Glomerular visceral epithelial cell (primary cell): Measurements from ENCODE around the gene MIOS.
"Not testable (repeated sequence)": the region's sequence is repeated elsewhere in the genome, so short reads cannot be mapped to it uniquely, and the experiment has no call there.

Source experiments
- DNase-seq: peaks from one replicate; pipeline ENCODE4 v3.0.0-alpha.2; 2016; ENCODE audit errors: extremely low spot score

The MIOS gene

DNA sequence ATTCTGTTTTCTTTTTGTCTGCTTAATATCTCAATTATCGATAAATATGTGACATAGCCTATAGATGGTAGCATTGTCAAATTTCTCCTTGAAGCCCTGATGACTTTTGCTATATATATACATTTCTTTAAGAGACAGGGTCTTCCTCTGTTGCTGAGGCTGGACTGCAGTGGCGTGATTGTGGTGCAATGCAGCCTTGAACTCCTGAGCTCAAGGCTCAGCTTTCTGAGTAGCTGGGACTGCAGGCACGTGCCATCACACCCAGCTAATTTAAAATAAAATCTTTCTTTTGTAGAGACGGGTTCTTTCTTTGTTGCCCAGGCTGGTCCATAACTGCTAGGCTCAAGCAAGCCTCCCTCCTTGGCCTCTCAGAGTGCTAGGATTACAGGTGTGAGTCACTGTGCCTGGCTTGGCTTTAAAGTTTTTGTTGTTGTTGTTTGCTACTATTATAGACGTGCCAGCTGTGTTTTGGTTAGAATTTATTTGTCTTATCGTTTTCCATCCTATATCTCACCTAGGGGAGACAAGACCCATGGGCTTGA lies 80.9 kb downstream of the MIOS start:
- DNase-seq: no peak

DNA sequence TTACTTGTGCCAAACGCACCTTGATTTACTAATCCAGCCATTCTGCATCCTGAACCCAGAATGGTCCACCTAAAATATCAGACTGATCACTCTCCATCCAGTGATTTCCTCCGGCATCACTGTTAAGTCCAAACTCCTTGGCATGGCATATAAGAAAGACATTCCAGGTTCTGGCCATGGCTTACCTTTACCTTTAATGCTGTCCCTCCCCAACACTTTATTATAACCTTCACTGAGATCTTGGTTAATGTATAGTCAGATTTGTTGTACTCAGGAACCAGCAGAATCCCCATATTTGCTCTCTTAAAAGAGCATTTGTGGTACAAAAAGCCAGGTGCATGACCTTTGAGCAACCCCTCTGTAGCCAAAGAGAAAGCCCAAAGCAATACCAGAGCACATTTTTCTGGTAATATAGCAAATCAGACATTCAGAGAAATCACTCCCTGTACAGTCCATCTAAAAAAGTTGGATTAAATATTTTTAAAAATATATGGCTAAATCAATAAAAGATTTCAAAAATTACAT lies 84.1 kb downstream of the MIOS start:
- no peak for DNase-seq

DNA sequence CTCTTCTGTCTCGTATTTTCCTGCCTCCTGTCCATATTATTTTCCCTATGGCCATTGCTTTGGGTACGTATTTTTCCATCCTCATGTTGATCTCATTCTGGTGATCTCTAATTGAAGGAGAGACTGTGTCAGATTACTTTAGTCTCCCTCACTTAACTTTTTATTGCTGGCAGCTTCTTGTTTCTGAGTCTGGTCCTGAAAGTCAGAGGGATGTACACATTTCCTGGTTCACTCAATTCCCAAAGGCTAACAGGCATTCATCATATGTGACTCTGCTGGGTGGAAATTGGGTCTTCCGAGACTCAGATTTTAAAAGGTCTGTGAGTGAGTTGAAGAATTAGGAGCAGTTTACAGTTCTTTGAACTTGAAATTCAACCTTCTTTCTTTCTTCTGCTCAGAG lies 84.8 kb downstream of the MIOS start:
- DNase-seq: no peak

DNA sequence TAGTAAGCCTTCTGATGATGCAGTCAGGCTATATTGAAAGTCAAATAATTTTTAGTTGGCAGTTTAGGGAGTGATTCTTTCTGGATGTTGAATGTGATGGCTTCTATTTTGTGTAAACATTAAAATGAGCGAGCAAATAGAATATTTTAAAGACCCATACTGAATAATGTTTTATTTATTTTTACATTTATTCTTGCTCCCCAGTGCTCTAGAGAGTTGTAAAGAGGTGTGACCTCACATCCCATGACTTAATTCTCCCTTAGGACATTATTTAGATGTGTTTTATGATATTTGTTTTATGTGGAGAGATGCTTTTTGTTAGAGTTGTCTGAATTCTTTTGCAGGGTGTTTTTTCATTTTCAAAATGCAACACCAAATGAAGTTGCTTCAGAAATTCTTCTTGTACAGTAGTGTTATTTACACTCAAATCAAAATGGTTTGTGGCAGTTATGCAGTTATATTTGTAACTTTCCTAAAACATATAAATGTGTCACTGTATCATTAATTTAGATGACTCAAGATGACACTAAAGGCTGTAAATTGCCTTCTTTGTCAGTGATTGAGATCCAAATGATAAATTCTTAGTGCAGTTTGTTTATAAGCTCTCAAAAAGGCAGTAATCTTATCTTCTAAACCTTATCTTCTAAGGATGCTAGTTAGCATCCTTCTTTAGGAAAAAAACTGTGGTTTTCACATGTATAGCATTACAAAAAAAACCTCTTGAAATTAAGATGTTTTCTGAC lies 86.3 kb downstream of the MIOS start:
- DNase-seq: no peak

DNA sequence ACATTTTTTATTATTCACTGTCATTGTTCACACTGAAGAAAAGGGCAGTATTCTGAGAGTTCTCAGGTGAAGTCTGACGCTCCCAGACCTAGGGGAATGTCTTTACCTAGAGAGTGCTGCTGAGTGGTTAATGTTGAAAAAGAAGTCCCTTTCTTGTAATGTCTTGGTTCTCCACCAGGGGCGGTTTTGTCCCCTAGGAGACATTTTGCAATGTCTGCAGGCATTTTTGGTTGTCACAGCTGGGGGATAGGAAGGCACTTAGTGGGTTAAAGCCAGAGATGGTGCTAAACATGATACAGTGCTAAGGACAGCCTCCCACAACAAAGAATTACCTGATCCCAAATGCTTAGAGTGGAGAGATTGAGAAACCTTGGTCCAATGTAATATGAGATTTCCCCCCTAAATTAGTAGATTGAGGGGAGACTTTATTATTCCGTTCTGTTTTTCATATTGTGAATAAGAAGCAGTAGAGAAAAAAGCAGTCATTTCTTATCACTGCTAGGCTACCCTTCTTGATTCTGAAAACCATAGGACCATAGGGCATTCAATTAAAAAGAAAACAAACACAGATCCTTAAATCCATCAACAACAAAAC lies 87.0 kb downstream of the MIOS start:
- no peak for DNase-seq

DNA sequence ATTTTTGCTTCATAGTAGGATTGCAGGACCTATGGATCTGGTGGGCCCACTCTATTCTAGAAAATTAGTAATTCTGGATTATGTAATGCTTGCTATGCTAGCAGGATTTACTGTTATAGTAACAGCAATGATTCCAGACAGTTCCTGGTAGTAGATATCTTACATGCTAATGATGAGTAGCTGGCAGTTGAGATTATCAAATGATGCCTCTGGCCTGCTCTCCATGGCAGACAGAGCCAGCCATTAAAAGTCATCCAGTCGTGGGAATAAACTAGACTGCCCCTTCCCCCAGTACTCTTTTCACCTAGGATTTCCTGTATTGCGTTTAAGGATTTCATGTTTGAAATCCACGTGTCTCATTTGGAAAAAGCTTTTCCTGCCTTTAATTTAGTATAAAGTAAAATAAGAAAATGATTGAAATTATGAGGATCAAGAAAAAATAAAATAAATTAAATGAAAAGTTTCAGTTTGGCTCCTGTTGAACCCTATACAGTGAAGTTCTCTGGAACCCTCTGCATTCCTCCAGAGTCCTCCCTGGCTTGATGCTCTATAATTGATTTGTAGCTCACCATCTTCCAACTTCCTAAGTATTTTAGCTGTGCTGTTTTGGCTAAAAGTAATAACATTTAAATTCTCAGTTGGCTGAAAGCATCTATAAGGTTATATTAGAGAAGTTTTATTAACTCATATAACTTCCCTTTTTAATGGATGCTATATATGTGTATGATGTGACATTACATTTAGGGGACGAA lies 88.5 kb downstream of the MIOS start:
- no peak for DNase-seq

DNA sequence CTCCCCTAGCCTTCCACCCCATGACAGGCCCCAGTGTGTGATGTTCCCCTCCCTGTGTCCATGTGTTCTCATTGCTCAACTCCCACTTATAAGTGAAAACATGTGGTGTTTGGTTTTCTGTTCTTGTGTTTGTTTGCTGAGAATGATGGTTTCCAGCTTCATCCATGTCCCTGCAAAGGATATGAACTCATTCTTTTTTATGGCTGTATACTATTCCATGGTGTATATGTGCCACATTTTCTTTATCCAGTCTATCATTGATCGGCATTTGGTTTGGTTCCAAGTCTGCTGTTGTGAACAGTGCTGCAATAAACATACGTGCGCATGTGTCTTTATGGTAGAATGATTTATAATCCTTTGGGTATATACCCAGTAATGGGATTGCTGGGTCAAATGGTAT lies 89.8 kb downstream of the MIOS start:
- not testable (repeated sequence) for DNase-seq
